NCI-H1092 (cell line): ENCODE measurements around the gene HIKESHI.

ENCODE experiments used
- DNase-seq: peaks from one replicate; lab custom pipeline; 2025; lab: John Stamatoyannopoulos, UW

Gene HIKESHI

DNA sequence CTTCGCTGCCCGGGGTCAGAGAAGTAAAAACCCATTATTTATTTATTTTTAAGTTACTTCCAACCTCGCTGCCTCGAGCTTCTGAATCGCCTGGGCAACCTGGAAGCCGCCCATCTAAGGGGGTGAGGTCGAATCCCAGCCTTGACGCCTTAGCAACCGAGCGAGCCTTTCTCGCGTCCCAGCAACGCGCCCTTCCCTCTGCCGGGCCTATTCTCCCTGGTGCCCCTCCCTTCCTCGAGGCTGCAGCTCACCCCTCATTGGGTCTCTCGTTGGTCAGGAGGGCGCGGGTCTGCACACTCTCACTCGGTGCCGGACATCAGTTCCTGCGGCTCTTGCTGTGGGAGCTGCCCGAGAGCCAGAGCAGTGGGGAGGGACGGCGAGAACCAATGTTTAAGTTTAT is 72.5 kb downstream of the HIKESHI start, which contains the start of gene CCDC81:
CCDC81 (plus strand) TSS at position 302 of the 400 bp plus-strand sequence. CDS start 277 bp downstream, outside the sequence.
- no peak for DNase-seq

GRCh38 chr11:86377972-86378371 is 75.9 kb downstream of the HIKESHI start:
- no peak for DNase-seq

DNA sequence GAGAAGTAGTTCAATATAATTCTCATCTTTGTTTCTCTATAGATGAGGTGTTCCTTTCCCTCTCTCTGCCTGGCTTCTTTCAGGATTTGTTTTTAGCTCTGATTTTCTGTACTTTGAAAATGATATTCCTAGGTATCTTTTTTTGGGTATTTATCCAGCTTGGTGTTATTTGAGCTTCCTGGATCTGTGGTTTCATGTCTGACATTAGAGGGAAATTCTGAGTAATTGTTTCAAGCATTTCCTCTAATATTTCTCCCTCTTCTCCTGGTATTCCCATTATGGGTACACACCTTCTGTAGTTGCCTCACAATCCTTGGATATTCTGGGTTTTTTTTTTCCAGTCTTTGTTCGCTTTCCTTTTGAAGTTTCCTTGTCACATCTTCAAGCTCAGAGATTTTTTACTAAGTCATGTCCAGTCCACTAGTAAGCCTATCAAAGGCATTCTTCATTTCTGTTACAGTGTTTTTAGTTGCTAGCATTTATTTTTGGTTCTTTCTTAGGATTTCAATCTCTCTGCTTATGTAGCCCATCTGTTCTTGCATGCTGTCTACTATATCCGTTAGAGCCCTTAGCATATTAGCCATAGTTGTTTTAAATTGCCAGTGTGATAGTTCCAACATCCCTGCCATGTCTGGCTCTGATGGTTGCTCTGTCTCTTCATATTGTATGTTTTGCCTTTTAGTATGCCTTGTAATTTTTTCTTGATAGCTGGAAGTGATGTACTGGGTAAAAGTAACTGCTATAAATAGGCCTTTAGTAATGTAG is 78.4 kb downstream of the HIKESHI start:
- DNase-seq, result no peak

DNA sequence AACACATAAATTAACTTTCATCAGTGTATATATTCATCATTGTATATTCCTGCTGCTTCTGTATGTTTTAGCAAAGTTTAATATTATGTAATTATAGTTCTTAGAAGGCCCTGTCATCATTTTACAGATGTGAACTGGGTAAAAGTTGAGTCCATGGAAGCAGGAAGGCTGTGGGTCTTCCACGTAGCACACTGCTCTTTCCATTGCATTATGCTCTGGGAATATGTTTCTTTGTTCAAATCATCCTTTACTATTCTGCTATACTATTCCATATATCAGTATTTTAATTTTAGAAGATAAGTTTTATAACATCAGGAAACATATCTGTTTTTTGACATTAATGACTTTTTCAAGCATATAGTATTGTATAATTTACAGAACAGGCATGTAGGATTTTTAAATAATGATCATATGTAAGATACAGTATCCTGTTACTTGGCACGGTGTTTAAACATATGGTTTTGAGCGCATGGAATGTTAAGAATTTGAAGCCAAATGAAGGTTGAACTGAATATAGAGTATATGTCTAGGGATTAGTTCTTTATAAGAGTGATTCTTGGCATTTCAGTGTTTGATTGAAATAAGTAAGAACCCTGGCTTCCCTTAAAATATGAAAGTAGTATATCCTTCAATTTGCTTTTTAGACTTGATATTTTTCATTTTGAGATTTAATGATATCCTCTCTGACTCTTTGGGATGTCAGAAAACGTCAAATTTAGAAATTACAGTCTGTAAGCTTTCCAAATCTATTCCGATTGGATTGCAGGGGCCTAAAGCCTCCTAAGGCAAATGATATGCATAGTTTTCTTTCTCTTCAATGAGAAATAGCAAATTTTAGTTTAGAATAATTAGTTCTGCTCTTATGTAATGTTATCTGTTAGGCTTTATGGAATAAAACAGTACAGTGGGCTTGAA is 81.3 kb downstream of the HIKESHI start:
- DNase-seq, result no peak

- DNase-seq, result no peak
Observed at GRCh38 chr11:86386283-86386682, 84.2 kb downstream of the HIKESHI start.

DNA sequence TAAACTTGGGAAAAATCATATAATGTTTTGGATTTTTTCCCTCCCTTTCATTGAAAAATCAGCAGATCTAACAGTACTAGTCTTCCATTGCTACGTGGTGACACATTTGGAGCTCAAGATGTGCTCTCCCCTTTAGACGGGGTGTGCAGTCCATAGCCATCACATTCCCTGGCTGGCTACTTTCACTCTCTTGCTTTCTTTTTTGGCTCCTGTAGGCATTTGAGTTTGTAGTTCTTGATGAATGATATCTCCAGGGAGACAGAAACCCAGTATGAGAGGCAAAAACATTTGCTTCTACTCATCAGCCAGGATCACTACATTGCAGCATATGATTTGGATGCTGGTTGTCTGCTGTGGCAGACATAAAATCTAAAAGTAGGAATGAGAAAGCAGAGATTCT is 84.7 kb downstream of the HIKESHI start:
- no peak for DNase-seq

DNA sequence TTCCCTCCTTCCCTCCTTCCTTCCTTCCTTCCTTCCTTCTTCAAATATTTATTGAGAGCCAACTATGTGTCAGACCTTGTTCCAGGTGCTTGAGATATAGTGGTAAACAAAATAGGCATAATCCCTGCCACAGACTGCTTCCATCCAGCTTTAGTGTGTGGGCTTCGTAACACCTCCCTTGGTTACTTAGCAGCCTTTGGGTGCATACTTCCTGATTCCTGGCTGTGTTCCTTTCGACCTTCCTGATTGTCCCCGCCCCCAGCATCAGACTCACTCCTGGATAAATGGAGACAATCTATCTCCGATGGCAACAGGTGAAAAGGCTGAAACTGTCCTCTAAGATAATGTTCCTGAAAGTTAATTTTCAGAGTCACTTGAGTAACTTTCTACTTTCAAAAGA is 86.2 kb downstream of the HIKESHI start:
- no peak for DNase-seq

DNA sequence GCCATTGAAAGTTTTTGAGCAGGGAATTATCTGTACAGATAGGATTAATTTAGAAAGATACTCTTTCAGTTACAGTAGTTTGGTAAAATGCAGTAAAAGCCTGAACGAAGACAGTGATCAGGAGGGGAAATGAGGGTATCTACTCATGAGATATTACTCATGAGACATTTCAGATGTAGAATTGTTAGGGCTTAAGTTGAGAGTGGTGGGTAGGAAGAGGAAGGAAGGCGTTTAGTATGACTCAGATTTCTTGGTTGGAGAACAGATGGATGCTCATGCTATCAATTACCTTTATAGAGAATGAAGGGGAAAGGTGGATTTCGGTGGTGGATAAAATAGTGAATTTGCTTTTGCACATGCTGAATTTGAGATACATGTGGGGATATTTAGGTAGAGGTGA is 88.4 kb downstream of the HIKESHI start:
- DNase-seq, result no peak

GRCh38 chr11:86395061-86395551 is 93.1 kb downstream of the HIKESHI start:
- no peak for DNase-seq
